RPMI7951 (cell line): ENCODE data around the gene XIRP1. TPM values are rescaled to one million over a fixed set of nuclear protein-coding genes. Genes with fewer than 3 reads are reported as not detected.
"Not testable (repeated sequence)": the region's sequence is repeated elsewhere in the genome, so short reads cannot be mapped to it uniquely, and the experiment has no call there.

Experiments used
- DNase-seq: peaks from one replicate; pipeline ENCODE4 v3.0.0-alpha.2; 2012; ENCODE audit warnings: low read depth
- total RNA-seq: library from RNA; depleted of rRNA; stranded (reverse); fragments of >200 nt; shearing (Covaris generic); gene quantifications from 2 replicates; pipeline ENCODE4 v1.2.3, GENCODE V29; 2014; rRNA removed

The XIRP1 gene, protein sequence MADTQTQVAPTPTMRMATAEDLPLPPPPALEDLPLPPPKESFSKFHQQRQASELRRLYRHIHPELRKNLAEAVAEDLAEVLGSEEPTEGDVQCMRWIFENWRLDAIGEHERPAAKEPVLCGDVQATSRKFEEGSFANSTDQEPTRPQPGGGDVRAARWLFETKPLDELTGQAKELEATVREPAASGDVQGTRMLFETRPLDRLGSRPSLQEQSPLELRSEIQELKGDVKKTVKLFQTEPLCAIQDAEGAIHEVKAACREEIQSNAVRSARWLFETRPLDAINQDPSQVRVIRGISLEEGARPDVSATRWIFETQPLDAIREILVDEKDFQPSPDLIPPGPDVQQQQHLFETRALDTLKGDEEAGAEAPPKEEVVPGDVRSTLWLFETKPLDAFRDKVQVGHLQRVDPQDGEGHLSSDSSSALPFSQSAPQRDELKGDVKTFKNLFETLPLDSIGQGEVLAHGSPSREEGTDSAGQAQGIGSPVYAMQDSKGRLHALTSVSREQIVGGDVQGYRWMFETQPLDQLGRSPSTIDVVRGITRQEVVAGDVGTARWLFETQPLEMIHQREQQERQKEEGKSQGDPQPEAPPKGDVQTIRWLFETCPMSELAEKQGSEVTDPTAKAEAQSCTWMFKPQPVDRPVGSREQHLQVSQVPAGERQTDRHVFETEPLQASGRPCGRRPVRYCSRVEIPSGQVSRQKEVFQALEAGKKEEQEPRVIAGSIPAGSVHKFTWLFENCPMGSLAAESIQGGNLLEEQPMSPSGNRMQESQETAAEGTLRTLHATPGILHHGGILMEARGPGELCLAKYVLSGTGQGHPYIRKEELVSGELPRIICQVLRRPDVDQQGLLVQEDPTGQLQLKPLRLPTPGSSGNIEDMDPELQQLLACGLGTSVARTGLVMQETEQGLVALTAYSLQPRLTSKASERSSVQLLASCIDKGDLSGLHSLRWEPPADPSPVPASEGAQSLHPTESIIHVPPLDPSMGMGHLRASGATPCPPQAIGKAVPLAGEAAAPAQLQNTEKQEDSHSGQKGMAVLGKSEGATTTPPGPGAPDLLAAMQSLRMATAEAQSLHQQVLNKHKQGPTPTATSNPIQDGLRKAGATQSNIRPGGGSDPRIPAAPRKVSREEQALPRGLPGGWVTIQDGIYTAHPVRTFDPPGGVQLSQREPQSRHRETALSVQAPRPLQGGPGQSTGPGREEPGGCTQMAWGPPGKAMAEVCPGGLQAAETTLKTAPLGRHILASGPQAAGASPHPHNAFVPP (N-terminal part only)
- total RNA-seq = 0.12 TPM in 1 of 2 replicates, not detected in the other

DNA sequence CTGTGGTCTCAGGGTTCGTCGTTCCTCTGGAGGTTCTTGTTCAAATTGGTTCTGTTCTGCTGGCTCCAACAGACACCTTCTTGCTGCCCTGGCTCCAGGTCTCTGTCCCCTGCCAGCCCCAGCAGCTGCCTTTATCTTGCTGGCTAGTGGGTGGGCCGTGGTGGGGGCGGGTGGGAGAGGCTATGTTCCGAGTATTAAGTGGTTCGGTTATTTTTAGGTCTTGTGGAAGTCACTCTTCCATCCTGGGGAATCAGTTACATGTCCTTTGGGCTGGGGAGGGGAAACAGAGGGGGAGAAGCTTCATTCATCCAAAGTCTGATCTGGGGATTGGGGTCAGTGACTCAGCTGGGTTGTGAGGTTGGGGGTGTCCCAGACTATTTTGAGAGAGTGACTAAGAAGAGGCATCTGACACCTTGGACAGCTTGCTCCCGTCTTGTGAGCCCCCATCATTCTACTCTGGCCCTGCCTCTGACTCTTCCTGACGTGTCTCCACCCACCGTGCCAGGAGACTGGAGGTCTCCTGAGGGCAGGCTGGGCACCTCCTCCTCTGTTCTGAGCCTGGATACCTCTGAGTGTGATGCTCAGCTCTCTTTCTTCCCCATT is at the start of gene XIRP1:
TSS of gene XIRP1 (minus strand) at position 106 of the 603 bp plus-strand sequence. CDS start 3,150 bp downstream, outside the sequence.
- DNase-seq = peak; percentile 50

- DNase-seq = no peak
Measured at GRCh38 chr3:39241561-39241960, 49.2 kb upstream of the XIRP1 start.

- no peak for DNase-seq
Measured at GRCh38 chr3:39237027-39237426, 44.6 kb upstream of the XIRP1 start.

- DNase-seq = no peak
Measured at GRCh38 chr3:39234651-39235050, 42.3 kb upstream of the XIRP1 start.

- no peak for DNase-seq
Measured at GRCh38 chr3:39232859-39233258, 40.5 kb upstream of the XIRP1 start.

- DNase-seq = no peak
Measured at GRCh38 chr3:39230453-39230852, 38.1 kb upstream of the XIRP1 start.

DNA sequence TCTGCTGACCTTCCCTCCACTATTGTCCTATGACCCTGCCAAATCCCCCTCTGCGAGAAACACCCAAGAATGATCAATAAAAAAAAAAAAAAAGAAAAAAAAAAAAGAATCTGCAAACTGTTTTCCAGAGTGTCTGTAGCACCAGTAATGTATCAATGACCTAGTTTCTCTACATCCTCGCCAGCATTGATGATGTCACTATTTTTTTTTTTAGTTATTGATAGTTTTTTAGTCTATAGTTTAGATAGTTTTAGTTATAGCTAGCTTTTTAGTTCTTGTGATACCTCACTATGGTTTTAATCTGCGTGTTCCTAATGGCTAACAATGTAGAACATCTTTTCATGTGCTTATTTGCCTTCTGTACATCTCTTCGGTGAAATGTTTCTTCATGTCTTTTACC is 36.1 kb upstream of the XIRP1 start:
- DNase-seq = no peak

- not testable (repeated sequence) for DNase-seq
Measured at GRCh38 chr3:39227596-39227995, 35.2 kb upstream of the XIRP1 start.

GRCh38 chr3:39226106-39226741 is 33.8 kb upstream of the XIRP1 start:
- DNase-seq = no peak

DNA sequence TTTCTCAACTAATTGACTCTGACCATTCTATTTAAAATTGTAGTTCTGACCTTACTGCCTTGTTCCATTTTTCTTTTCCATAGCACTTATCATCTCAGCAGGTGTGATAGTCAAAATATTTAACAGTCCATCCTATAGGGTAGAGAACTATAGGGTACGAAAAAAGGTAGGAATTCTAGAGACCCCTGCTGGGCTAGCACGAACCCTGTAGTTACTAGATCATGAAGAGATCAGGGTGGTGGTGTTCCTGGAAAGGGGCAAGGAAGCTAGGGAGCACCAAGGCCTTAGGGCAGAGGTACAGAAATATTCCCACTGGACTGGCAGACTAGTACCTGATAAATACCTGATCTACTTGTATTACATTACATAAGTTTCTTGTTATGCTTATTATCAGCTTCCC is 31.9 kb upstream of the XIRP1 start:
- no peak for DNase-seq

DNA sequence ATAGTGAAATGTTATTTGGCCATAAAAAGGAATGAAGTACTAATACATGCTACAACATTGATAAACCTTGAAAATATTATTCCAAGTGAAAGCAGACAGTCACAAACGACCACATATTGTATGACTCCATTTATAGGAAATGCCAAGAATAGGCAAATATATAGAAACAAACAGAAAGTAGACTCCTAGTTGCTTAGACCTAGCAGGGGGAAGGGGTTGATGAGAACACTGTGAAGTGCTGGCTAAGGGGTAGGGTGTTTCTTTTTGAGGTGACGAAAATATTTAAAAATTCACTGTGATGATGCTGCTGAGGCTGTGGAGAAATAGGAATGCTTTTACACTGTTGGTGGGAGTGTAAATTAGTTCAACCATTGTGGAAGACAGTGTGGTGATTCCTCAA is 30.5 kb upstream of the XIRP1 start:
- DNase-seq = no peak

DNA sequence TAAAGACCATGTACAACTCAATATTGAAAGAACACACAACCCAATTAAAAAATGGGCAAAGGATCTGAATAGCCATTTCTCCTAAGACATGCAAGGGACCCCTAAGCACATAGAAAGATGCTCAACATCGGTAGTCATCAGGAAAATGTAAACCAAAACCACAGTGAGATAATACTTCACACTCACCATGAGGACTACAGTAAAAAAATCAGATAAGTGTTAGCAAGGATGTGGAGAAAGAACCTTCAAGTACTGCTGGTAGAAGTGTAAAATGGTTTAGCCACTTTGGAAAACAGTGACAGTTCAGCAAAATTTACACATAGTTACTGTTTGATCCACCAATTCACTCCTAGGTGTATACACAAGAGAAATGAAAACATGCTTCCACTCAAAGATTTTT is 30.1 kb upstream of the XIRP1 start:
- DNase-seq = no peak

GRCh38 chr3:39221141-39221530 is 28.7 kb upstream of the XIRP1 start:
- no peak for DNase-seq

GRCh38 chr3:39220407-39221140 is 28.2 kb upstream of the XIRP1 start:
- DNase-seq = no peak

- DNase-seq = no peak
Measured at GRCh38 chr3:39219702-39220101, 27.3 kb upstream of the XIRP1 start.

GRCh38 chr3:39216176-39216790 is 23.9 kb upstream of the XIRP1 start:
- peak; percentile 13 for DNase-seq

- no peak for DNase-seq
Measured at GRCh38 chr3:39213613-39214012, 21.2 kb upstream of the XIRP1 start.

GRCh38 chr3:39212665-39213064 is 20.3 kb upstream of the XIRP1 start:
- no peak for DNase-seq

DNA sequence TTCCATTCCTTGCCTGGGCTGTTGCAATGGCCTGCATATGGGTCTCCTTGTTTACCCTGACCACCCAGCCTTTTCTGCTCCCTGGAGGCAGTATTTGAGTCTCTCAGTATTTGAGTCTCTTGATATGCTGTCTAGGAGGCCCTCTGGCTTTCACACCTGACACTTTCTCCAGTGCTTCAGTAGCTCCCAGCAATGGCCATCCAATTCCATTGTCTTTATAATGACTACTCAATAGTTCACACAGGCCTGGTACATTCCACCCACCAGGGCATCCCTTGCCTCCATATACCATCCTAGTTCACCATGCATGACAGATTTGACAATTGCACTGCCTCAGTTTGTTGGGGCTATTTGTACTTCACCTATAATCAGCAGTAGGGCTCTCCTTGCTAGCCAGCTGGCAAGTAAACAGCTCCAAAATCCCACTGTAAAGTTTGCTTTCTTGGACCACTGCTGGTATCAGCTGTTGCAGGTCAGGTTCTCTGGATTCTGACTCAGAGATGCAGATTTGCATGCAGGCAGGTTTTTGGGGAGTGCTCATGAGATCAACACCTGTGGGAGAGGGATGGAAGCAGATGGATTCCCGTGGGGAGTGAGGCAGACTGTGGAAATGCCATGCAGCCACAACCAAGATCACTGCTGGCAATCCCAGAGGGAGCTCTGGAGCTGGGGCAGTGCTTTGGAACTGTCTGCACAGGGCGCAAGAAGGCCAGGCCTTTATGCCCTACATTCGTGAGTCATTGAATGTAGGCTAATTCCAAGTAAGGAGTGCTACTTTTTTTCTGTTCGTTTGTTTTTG is 19.1 kb upstream of the XIRP1 start:
- no peak for DNase-seq
